ENCODE results near the gene ZSWIM1. TPM values are rescaled to one million over a fixed set of nuclear protein-coding genes. Genes with fewer than 3 reads are reported as not detected.

The ZSWIM1 gene
- total and polyA plus RNA-seq, 10 of the 15 experiments (the other 5 are each of a cell fraction or from before 2014, with no cell fraction given): 2.4 to 16.0 (median 9.8) TPM

DNA sequence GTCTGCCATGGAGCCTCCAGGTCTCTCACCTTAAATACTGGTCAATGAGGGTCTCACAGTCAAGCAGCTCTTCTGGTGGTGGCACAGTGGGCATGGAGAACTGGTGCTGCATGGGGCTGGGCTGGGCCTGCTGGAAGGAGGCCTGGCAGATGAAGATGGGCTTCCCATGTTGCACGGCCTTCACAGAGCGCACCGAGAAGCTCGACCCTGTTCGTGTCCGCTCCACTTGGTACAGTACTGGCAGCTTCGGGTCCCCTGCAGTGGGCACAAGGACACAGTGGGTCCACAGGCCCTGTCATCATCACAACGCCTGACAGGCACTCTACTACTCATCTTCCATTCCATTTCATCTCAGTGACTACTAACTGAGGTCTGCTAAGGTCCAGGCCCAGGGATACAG lies 32.6 kb upstream of the ZSWIM1 start:
- H2AFZ ChIP-seq (ENCODE audit: control insufficient read depth, low read depth, low read length): no peak overlapping the region
- H3K79me2 ChIP-seq (ENCODE audit: control insufficient read depth, insufficient read depth, low read length): no peaks in the 10 kb centered on the region
- H3K27me3 ChIP-seq (replicated peaks in 1 of 2; ENCODE audit: control insufficient read depth in 2 of 2, insufficient read depth in 2 of 2, low read length in 1 of 2): no peaks in the 10 kb centered on the region
- H3K9me3 ChIP-seq (replicated peaks; ENCODE audit: control insufficient read depth, insufficient read depth, low read length): no peaks in the 10 kb centered on the region
- no peak overlapping the region for H3K4me2 ChIP-seq (ENCODE audit: control insufficient read depth, insufficient read depth)
- no peak for FAIRE-seq
- no peak for DNase-seq (ENCODE audit: low read depth, low spot score)
- ChIA-PET POLR2A (no interaction called here), CTCF (no interaction called here), RAD21 (ENCODE audit: unreplicated experiment) (no interaction called here), SMC1A (ENCODE audit: uncharacterized antibody, unreplicated experiment) (no interaction called here)
- H3K4me1 ChIP-seq (ENCODE audit: control insufficient read depth, insufficient read depth, low read length): no peaks in the 10 kb centered on the region
- H3K4me3 ChIP-seq: no peak overlapping the region
- peaks cover 2% of the 10 kb centered on the region in 2 experiments; a peak in 3 of 4 replicates for H3K36me3 ChIP-seq (ENCODE audit: control insufficient read depth in 2 of 2, insufficient read depth in 2 of 2, low read length in 1 of 2)
- no TSS peak for BruUV-seq (replicated peaks)
- no peaks in the 10 kb centered on the region for H4K20me1 ChIP-seq (ENCODE audit: control insufficient read depth, insufficient read depth)
- no peak for TF ChIP-seq HDAC2 (IDR thresholded peaks at IDR 0.05)
- TF ChIP-seq TCF7 (IDR thresholded peaks at IDR 0.05; ENCODE audit: borderline replicate concordance): no peak
- no peak for TF ChIP-seq FOXK2 (IDR thresholded peaks at IDR 0.05)
- no peak for TF ChIP-seq ZNF622 (IDR thresholded peaks at IDR 0.05)
- no peak for ATAC-seq
- no peak overlapping the region for H3K27ac ChIP-seq (ENCODE audit: control insufficient read depth, insufficient read depth)
- intact Hi-C loops (cut with micrococcal nuclease; ENCODE audit: unreplicated experiment): no loop called here
- 98% methylated on average over 8 of the region's 8 CpGs for WGBS (ENCODE audit: insufficient coverage, insufficient replicate concordance, low lambda C conversion rate, missing lambda C conversion rate)
- in situ Hi-C loops (cut with MboI): no loop called here
- no peak overlapping the region for H3K9ac ChIP-seq (ENCODE audit: control insufficient read depth, insufficient read depth, low read length)

DNA sequence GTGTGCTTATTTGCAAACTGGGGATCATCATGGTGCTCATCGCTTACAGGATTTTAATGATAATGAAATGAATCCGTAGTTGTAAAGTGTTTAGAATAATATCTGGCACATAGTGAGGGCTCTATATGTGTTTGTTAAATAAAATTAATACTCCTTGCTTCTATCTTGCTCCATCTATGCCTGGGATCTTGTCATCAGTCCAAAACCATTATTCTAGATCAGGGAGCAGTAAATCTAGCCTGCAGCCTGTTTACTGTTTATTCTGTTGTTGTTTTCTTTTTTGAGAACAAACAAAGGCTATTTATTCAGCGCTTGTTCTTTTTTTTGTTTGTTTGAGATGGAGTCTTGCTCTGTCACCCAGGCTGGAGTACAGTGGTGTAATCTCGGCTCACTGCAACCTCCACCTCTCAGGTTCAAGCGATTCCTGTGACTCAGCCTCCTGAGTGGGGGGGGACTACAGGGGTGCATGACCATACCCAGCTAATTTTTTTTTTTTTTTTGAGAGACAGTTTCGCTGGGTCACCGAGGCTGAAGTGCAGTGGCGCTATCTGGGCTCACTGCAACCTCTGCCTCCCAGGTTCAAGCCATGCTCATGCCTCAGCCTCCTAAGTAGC lies 32.0 kb upstream of the ZSWIM1 start:
- ChIA-PET CTCF (no interaction called here), SMC1A (ENCODE audit: uncharacterized antibody, unreplicated experiment) (interaction anchor here (1.6 kb wide), 1 partner anchor 8 kb away, joined by 4 read pairs; no protein-coding TSS in a partner anchor), POLR2A (no interaction called here), RAD21 (ENCODE audit: unreplicated experiment) (no interaction called here)
- Histone ChIP-seq H2AFZ (ENCODE audit: control insufficient read depth, low read depth, low read length) (no peak overlapping the region), H4K20me1 (ENCODE audit: control insufficient read depth, insufficient read depth) (no peaks in the 10 kb centered on the region), H3K9ac (ENCODE audit: control insufficient read depth, insufficient read depth, low read length) (no peak overlapping the region), H3K4me3 (no peak overlapping the region), H3K36me3 (ENCODE audit: control insufficient read depth in 2 of 2, insufficient read depth in 2 of 2, low read length in 1 of 2) (no peaks in the 10 kb centered on the region; a peak in 1 of 4 replicates), H3K4me1 (ENCODE audit: control insufficient read depth, insufficient read depth, low read length) (no peaks in the 10 kb centered on the region), H3K27me3 (replicated peaks in 1 of 2; ENCODE audit: control insufficient read depth in 2 of 2, insufficient read depth in 2 of 2, low read length in 1 of 2) (no peaks in the 10 kb centered on the region), H3K4me2 (ENCODE audit: control insufficient read depth, insufficient read depth) (no peak overlapping the region), H3K9me3 (replicated peaks; ENCODE audit: control insufficient read depth, insufficient read depth, low read length) (no peaks in the 10 kb centered on the region), H3K27ac (ENCODE audit: control insufficient read depth, insufficient read depth) (no peak overlapping the region), H3K79me2 (ENCODE audit: control insufficient read depth, insufficient read depth, low read length) (no peaks in the 10 kb centered on the region)
- ATAC-seq: no peak
- 96% methylated on average over 8 of the region's 8 CpGs for WGBS (ENCODE audit: insufficient coverage, insufficient replicate concordance, low lambda C conversion rate, missing lambda C conversion rate)
- intact Hi-C loops (cut with micrococcal nuclease; ENCODE audit: unreplicated experiment): no loop called here
- no TSS peak for BruUV-seq (replicated peaks)
- in situ Hi-C loops (cut with MboI): no loop called here
- no peak for TF ChIP-seq ZNF622 (IDR thresholded peaks at IDR 0.05)
- no peak for TF ChIP-seq SMAD5 (IDR thresholded peaks at IDR 0.05; ENCODE audit: low read depth)
- DNase-seq (ENCODE audit: low read depth, low spot score): no peak
- FAIRE-seq: no peak

Measured in GM12878 (cell line).